Calu3 (cell line): Measurements from ENCODE around the gene ZNF846. TPM values are rescaled to one million over a fixed set of nuclear protein-coding genes. Genes with fewer than 3 reads are reported as not detected.
A peak's percentile ranks its signal among the peaks of the same experiment; 100 is the strongest.
"Not testable (repeated sequence)": the region's sequence is repeated elsewhere in the genome, so short reads cannot be mapped to it uniquely, and the experiment has no call there.

Experiments
- BruUV-seq: library from RNA; stranded (reverse); fragments of 400-500 nt; replicated peaks from 2 replicates; lab custom pipeline; 2021; lab: Mats Ljungman, UMichigan
- CTCF ChIA-PET: fragments of 300-600 bp; sonication (Branson Sonifier 250); formaldehyde crosslinking; loops from one replicate; lab custom pipeline; 2022; ENCODE audit warnings: antibody characterized with exemption; lab: Charles Lee
- DNase-seq: peaks from one replicate; pipeline ENCODE4 v3.0.0; 2022
- H3K27ac Mint-ChIP-seq: one replicate; pipeline ENCODE4 v1.8.0; 2022; ENCODE audit warnings: mixed read lengths; ENCODE audit not compliant: unreplicated experiment
- H3K27me3 Mint-ChIP-seq: one replicate; pipeline ENCODE4 v1.8.0; 2022; ENCODE audit warnings: mixed read lengths; ENCODE audit not compliant: unreplicated experiment
- H3K36me3 Mint-ChIP-seq: one replicate; pipeline ENCODE4 v1.8.0; 2022; ENCODE audit warnings: mild to moderate bottlenecking, moderate library complexity, mixed read lengths; ENCODE audit not compliant: insufficient read depth, unreplicated experiment
- H3K4me1 Mint-ChIP-seq: one replicate; pipeline ENCODE4 v1.8.0; 2022; ENCODE audit warnings: mild to moderate bottlenecking, low read depth, mixed read lengths; ENCODE audit not compliant: unreplicated experiment
- H3K4me3 Mint-ChIP-seq: one replicate; pipeline ENCODE4 v1.8.0; 2022; ENCODE audit warnings: mild to moderate bottlenecking, low read depth, moderate library complexity, mixed read lengths; ENCODE audit not compliant: unreplicated experiment
- H3K9me3 Mint-ChIP-seq: one replicate; pipeline ENCODE4 v1.8.0; 2022; ENCODE audit warnings: low read depth, mixed read lengths; ENCODE audit not compliant: unreplicated experiment
- intact Hi-C: fragments of 100-400 bp; cut with micrococcal nuclease; formaldehyde crosslinking; loops from one replicate; pipeline ENCODE4 v1.10.0; 2022; ENCODE audit not compliant: unreplicated experiment
- total RNA-seq: library from RNA; stranded (reverse); gene quantifications from 2 replicates; pipeline ENCODE4 v1.2.3, GENCODE V29; 2022
- TF ChIP-seq, protein P1 (sequence below): fragments of 200-600 bp; IDR thresholded peaks from one replicate; pipeline ENCODE4 v1.8.0; 2022; ENCODE audit warnings: antibody characterized with exemption; ENCODE audit not compliant: unreplicated experiment

ZNF846 gene
- total RNA-seq, 1 experiment from 2014 or later = 7.8 TPM

- no TSS peak for BruUV-seq
- H3K27ac Mint-ChIP-seq = peak overlapping the region; percentile 99
- H3K9me3 Mint-ChIP-seq = no peaks in the 10 kb centered on the region
- CTCF ChIA-PET = no interaction called here
- intact Hi-C loops = no loop called here
- TF ChIP-seq, protein P1, sequence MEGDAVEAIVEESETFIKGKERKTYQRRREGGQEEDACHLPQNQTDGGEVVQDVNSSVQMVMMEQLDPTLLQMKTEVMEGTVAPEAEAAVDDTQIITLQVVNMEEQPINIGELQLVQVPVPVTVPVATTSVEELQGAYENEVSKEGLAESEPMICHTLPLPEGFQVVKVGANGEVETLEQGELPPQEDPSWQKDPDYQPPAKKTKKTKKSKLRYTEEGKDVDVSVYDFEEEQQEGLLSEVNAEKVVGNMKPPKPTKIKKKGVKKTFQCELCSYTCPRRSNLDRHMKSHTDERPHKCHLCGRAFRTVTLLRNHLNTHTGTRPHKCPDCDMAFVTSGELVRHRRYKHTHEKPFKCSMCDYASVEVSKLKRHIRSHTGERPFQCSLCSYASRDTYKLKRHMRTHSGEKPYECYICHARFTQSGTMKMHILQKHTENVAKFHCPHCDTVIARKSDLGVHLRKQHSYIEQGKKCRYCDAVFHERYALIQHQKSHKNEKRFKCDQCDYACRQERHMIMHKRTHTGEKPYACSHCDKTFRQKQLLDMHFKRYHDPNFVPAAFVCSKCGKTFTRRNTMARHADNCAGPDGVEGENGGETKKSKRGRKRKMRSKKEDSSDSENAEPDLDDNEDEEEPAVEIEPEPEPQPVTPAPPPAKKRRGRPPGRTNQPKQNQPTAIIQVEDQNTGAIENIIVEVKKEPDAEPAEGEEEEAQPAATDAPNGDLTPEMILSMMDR = no peak
- peak overlapping the region; percentile 82 for H3K4me3 Mint-ChIP-seq
- H3K36me3 Mint-ChIP-seq = peaks cover 26% of the 10 kb centered on the region
- no peak for DNase-seq
- H3K27me3 Mint-ChIP-seq = no peaks in the 10 kb centered on the region
- peaks cover 24% of the 10 kb centered on the region for H3K4me1 Mint-ChIP-seq
These were observed 17.8 kb upstream of the ZNF846 start for GRCh38 chr19:9786342-9786741.

- TSS peak; percentile 89 for BruUV-seq
- H3K9me3 Mint-ChIP-seq = no peaks in the 10 kb centered on the region
- intact Hi-C loops = no loop called here
- H3K36me3 Mint-ChIP-seq = peaks cover 25% of the 10 kb centered on the region
- DNase-seq = peak; percentile 96
- CTCF ChIA-PET = no interaction called here
- H3K27ac Mint-ChIP-seq = peak overlapping the region; percentile 99
- no peaks in the 10 kb centered on the region for H3K27me3 Mint-ChIP-seq
- peaks cover 24% of the 10 kb centered on the region for H3K4me1 Mint-ChIP-seq
- TF ChIP-seq, protein P1 = no peak
- peak overlapping the region; percentile 82 for H3K4me3 Mint-ChIP-seq
These were observed 17.1 kb upstream of the ZNF846 start for GRCh38 chr19:9785367-9786331.

GRCh38 chr19:9784163-9784496 lies 15.6 kb upstream of the ZNF846 start:
- H3K4me3 Mint-ChIP-seq = peak overlapping the region; percentile 82
- intact Hi-C loops, DNase-seq, BruUV-seq, H3K9me3 Mint-ChIP-seq, H3K27me3 Mint-ChIP-seq, CTCF ChIA-PET: not testable (repeated sequence)
- H3K27ac Mint-ChIP-seq = peak overlapping the region; percentile 99
- peaks cover 24% of the 10 kb centered on the region for H3K4me1 Mint-ChIP-seq
- peaks cover 25% of the 10 kb centered on the region for H3K36me3 Mint-ChIP-seq

DNA sequence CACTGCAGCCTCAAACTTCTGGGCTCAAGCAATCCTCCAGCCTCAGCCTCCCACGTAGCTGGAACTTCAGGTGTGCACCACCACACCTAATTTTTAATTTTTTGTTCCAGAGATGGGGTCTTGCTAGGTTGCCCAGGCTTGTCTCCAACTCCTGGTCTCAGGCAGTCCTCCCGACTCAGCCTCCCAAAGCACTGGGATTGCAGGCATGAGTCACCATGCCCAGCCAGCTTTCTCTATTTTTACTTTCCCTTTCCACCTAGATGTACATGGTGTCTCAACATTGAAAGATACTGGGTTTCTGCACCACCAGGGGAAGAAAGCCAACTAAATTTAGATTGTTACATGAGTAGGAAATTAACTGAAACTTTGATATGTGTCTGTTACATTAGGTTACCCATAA lies 13.8 kb upstream of the ZNF846 start:
- no peak for DNase-seq
- Mint-ChIP-seq H3K4me3 (no peak overlapping the region), H3K27me3 (no peaks in the 10 kb centered on the region), H3K9me3 (no peaks in the 10 kb centered on the region), H3K27ac (no peak overlapping the region), H3K4me1 (peaks cover 24% of the 10 kb centered on the region), H3K36me3 (peaks cover 25% of the 10 kb centered on the region)
- TF ChIP-seq, protein P1 = no peak
- no TSS peak for BruUV-seq
- CTCF ChIA-PET = no interaction called here
- intact Hi-C loops = no loop called here
